Loucy (cell line): ENCODE measurements around the gene KCNK1.
"Not testable (repeated sequence)": the region's sequence is repeated elsewhere in the genome, so short reads cannot be mapped to it uniquely, and the experiment has no call there.

ENCODE experiments used
- H2AFZ ChIP-seq: fragments of 200-600 bp; sonication (generic); 2 replicates; pipeline ENCODE4 v1.6.0; 2016; ENCODE audit warnings: antibody characterized with exemption, mild to moderate bottlenecking, low read length, moderate library complexity
- H3F3A ChIP-seq: fragments of 200-600 bp; 2 replicates; pipeline ENCODE4 v1.6.0; 2016; ENCODE audit warnings: antibody characterized with exemption, low read depth, mild to moderate bottlenecking
- H3K27me3 ChIP-seq: fragments of 200-600 bp; sonication (generic); 2 replicates; pipeline ENCODE4 v1.6.1; 2014; ENCODE audit warnings: low read length, mild to moderate bottlenecking; ENCODE audit not compliant: insufficient read depth, poor library complexity, severe bottlenecking
- H3K36me3 ChIP-seq: fragments of 200-600 bp; sonication (generic); 2 replicates; pipeline ENCODE4 v1.6.1; 2016; ENCODE audit warnings: low read length; ENCODE audit not compliant: insufficient read depth
- H3K4me1 ChIP-seq: fragments of 200-600 bp; sonication (generic); 2 replicates; pipeline ENCODE4 v1.5.1; 2014; ENCODE audit warnings: low read length, mild to moderate bottlenecking; ENCODE audit not compliant: insufficient read depth, poor library complexity, severe bottlenecking
- H3K4me2 ChIP-seq: fragments of 200-600 bp; sonication (generic); 2 replicates; pipeline ENCODE4 v1.6.0; 2014; ENCODE audit warnings: antibody characterized with exemption, low read length, low read depth, mild to moderate bottlenecking; ENCODE audit not compliant: poor library complexity, severe bottlenecking
- H3K4me3 ChIP-seq: fragments of 200-600 bp; sonication (generic); 2 replicates; pipeline ENCODE4 v1.5.1; 2014; ENCODE audit warnings: low read length, mild to moderate bottlenecking, mixed read lengths; ENCODE audit not compliant: poor library complexity, severe bottlenecking
- H3K79me2 ChIP-seq: fragments of 200-600 bp; sonication (generic); 2 replicates; pipeline ENCODE4 v1.6.1; 2014; ENCODE audit warnings: low read length; ENCODE audit not compliant: insufficient read depth
- H3K9ac ChIP-seq: fragments of 200-600 bp; sonication (generic); 2 replicates; pipeline ENCODE4 v1.6.0; 2014; ENCODE audit warnings: mild to moderate bottlenecking, low read depth, low read length, moderate library complexity; ENCODE audit not compliant: poor library complexity, severe bottlenecking
- H3K9me2 ChIP-seq: fragments of 200-600 bp; sonication (generic); replicated peaks from 2 replicates; pipeline ENCODE4 v1.6.1; 2016; ENCODE audit warnings: low read depth, low read length, mixed read lengths
- H3K9me3 ChIP-seq: fragments of 200-600 bp; sonication (generic); 2 replicates; pipeline ENCODE4 v1.6.1; 2014; ENCODE audit warnings: mild to moderate bottlenecking, antibody characterized with exemption, low read length, low read depth; ENCODE audit not compliant: insufficient read depth
- H4K20me1 ChIP-seq: fragments of 200-600 bp; sonication (generic); 2 replicates; pipeline ENCODE4 v1.6.0; 2014; ENCODE audit warnings: antibody characterized with exemption, low read length, mild to moderate bottlenecking; ENCODE audit not compliant: insufficient read depth, poor library complexity, severe bottlenecking
- EZH2phosphoT487 ChIP-seq: fragments of 200-600 bp; IDR thresholded peaks from 2 replicates; pipeline ENCODE4 v1.6.1; 2018; ENCODE audit warnings: antibody characterized with exemption, mild to moderate bottlenecking, moderate library complexity, borderline replicate concordance
- TF ChIP-seq, protein P1 (sequence below): fragments of 200-600 bp; sonication (generic); conservative IDR thresholded peaks from 2 replicates; pipeline ENCODE4 v1.5.1; 2014; ENCODE audit warnings: mild to moderate bottlenecking, antibody characterized with exemption, low read length

The KCNK1 gene

GRCh38 chr1:233614743-233615521 lies 1.0 kb downstream of the KCNK1 start:
- no peaks in the 10 kb centered on the region for H3F3A ChIP-seq
- no peak overlapping the region for H3K4me2 ChIP-seq
- no peak overlapping the region for H3K4me3 ChIP-seq
- H3K9me2 ChIP-seq, result no peaks in the 10 kb centered on the region
- no peaks in the 10 kb centered on the region for H4K20me1 ChIP-seq
- no peak overlapping the region for H2AFZ ChIP-seq
- H3K9ac ChIP-seq, result no peak overlapping the region
- H3K79me2 ChIP-seq, result no peaks in the 10 kb centered on the region
- H3K4me1 ChIP-seq, result no peaks in the 10 kb centered on the region
- no peaks in the 10 kb centered on the region for H3K9me3 ChIP-seq
- H3K36me3 ChIP-seq, result no peaks in the 10 kb centered on the region
- TF ChIP-seq, protein P1, sequence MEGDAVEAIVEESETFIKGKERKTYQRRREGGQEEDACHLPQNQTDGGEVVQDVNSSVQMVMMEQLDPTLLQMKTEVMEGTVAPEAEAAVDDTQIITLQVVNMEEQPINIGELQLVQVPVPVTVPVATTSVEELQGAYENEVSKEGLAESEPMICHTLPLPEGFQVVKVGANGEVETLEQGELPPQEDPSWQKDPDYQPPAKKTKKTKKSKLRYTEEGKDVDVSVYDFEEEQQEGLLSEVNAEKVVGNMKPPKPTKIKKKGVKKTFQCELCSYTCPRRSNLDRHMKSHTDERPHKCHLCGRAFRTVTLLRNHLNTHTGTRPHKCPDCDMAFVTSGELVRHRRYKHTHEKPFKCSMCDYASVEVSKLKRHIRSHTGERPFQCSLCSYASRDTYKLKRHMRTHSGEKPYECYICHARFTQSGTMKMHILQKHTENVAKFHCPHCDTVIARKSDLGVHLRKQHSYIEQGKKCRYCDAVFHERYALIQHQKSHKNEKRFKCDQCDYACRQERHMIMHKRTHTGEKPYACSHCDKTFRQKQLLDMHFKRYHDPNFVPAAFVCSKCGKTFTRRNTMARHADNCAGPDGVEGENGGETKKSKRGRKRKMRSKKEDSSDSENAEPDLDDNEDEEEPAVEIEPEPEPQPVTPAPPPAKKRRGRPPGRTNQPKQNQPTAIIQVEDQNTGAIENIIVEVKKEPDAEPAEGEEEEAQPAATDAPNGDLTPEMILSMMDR, result no peak
- no peak for TF ChIP-seq EZH2phosphoT487
- H3K27me3 ChIP-seq, result no peaks in the 10 kb centered on the region

DNA sequence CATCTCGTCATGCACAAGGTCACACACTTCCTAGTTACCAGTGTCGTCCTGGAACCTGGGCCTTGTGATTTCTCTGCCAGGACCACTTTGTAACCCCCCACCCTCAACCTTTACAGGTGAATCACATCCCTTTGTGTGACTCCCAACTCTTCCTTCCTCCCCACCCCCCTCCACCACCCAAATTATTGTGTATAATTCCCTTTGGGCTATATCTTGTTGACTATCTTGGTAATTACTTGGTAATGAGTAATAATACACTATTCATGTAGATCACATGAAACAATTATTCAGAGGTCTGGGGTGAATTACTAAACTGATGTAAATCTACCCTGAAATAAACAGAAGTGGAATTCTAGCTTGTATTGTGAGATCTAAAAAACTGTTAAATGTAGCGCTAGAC lies 1.7 kb downstream of the KCNK1 start:
- Histone ChIP-seq H3K4me3 (no peak overlapping the region), H3K27me3 (no peaks in the 10 kb centered on the region), H3K4me2 (no peak overlapping the region), H3K9me2 (no peaks in the 10 kb centered on the region), H3K36me3 (no peaks in the 10 kb centered on the region), H2AFZ (no peak overlapping the region), H4K20me1 (no peaks in the 10 kb centered on the region), H3F3A (no peaks in the 10 kb centered on the region), H3K9ac (no peak overlapping the region), H3K4me1 (no peaks in the 10 kb centered on the region), H3K9me3 (no peaks in the 10 kb centered on the region), H3K79me2 (no peaks in the 10 kb centered on the region)
- TF ChIP-seq EZH2phosphoT487, result no peak

- Histone ChIP-seq H3K9ac (no peak overlapping the region), H3K4me3 (no peak overlapping the region), H3K27me3 (no peaks in the 10 kb centered on the region), H3K4me1 (no peaks in the 10 kb centered on the region), H3K9me3 (no peaks in the 10 kb centered on the region), H3F3A (no peaks in the 10 kb centered on the region), H3K9me2 (no peaks in the 10 kb centered on the region), H3K4me2 (no peak overlapping the region), H3K36me3 (no peaks in the 10 kb centered on the region), H3K79me2 (no peaks in the 10 kb centered on the region), H4K20me1 (no peaks in the 10 kb centered on the region), H2AFZ (no peak overlapping the region)
- TF ChIP-seq EZH2phosphoT487, result no peak
- TF ChIP-seq, protein P1, result no peak
Measured at GRCh38 chr1:233617025-233617424, 3.1 kb downstream of the KCNK1 start.

- H2AFZ ChIP-seq, H4K20me1 ChIP-seq, H3K9me2 ChIP-seq, H3K9ac ChIP-seq, H3K9me3 ChIP-seq, H3K4me2 ChIP-seq, H3K36me3 ChIP-seq, H3K4me3 ChIP-seq, H3K4me1 ChIP-seq, H3F3A ChIP-seq, H3K27me3 ChIP-seq, H3K79me2 ChIP-seq: not testable (repeated sequence)
Measured at GRCh38 chr1:233619414-233619813, 5.5 kb downstream of the KCNK1 start.
